ENCODE data around the gene RAB40A. TPM values are rescaled to one million over a fixed set of nuclear protein-coding genes. Genes with fewer than 3 reads are reported as not detected.

The RAB40A gene
- 0.25 TPM for total RNA-seq

- DNase-seq (ENCODE audit: low spot score) = no peak
- ATAC-seq = no peak
These were observed at the start of gene RAB40A for GRCh38 chrX:103519389-103519788. RAB40A (minus strand) TSS chrX:103519489; CDS start chrX:103500756, 18,733 bp downstream.

- no peak for ATAC-seq
These were observed 46.5 kb upstream of the RAB40A start for GRCh38 chrX:103565752-103566151.

GRCh38 chrX:103565197-103565596, 45.9 kb upstream of the RAB40A start:
- no peak for DNase-seq (ENCODE audit: low spot score)

More at GRCh38 chrX:103565752-103566151, 46.5 kb upstream of the RAB40A start:
- no peak for DNase-seq (ENCODE audit: low spot score)

GRCh38 chrX:103562801-103563200, 43.5 kb upstream of the RAB40A start:
- ATAC-seq (no peak), DNase-seq (ENCODE audit: low spot score) (no peak)

More at GRCh38 chrX:103565197-103565596, 45.9 kb upstream of the RAB40A start:
- ATAC-seq = no peak

- ATAC-seq (no peak), DNase-seq (ENCODE audit: low spot score) (no peak)
These were observed 41.0 kb upstream of the RAB40A start for GRCh38 chrX:103560256-103560655.

GRCh38 chrX:103556963-103557612, 37.8 kb upstream of the RAB40A start:
- DNase-seq (ENCODE audit: low spot score) (no peak), ATAC-seq (no peak)

GRCh38 chrX:103554687-103555424, 35.6 kb upstream of the RAB40A start:
- ATAC-seq (no peak), DNase-seq (ENCODE audit: low spot score) (peak; percentile 43)

GRCh38 chrX:103552236-103552635, 32.9 kb upstream of the RAB40A start:
- ATAC-seq (peak; percentile 65), DNase-seq (ENCODE audit: low spot score) (no peak)

- no peak for DNase-seq (ENCODE audit: low spot score)
- ATAC-seq = peak; percentile 75
These were observed 31.2 kb upstream of the RAB40A start for GRCh38 chrX:103550415-103551051.

- ATAC-seq (no peak), DNase-seq (ENCODE audit: low spot score) (no peak)
These were observed 30.6 kb upstream of the RAB40A start for GRCh38 chrX:103549916-103550315.

GRCh38 chrX:103540145-103540544, 20.9 kb upstream of the RAB40A start:
- DNase-seq (ENCODE audit: low spot score) (no peak), ATAC-seq (no peak)

- DNase-seq (ENCODE audit: low spot score) (no peak), ATAC-seq (no peak)
These were observed 20.4 kb upstream of the RAB40A start for GRCh38 chrX:103539695-103540094.

GRCh38 chrX:103538728-103539127, 19.4 kb upstream of the RAB40A start:
- no peak for DNase-seq (ENCODE audit: low spot score)
- ATAC-seq = no peak

- ATAC-seq = no peak
- no peak for DNase-seq (ENCODE audit: low spot score)
These were observed 18.6 kb upstream of the RAB40A start for GRCh38 chrX:103537871-103538387.

- DNase-seq (ENCODE audit: low spot score) (no peak), ATAC-seq (no peak)
These were observed 17.4 kb upstream of the RAB40A start for GRCh38 chrX:103536732-103537131.

- no peak for ATAC-seq
- DNase-seq (ENCODE audit: low spot score) = no peak
These were observed 16.8 kb upstream of the RAB40A start for GRCh38 chrX:103536071-103536470.

- no peak for DNase-seq (ENCODE audit: low spot score)
These were observed 15.9 kb upstream of the RAB40A start for GRCh38 chrX:103535206-103535605.

GRCh38 chrX:103533511-103534216, 14.4 kb upstream of the RAB40A start:
- ATAC-seq (peak; percentile 98), DNase-seq (ENCODE audit: low spot score) (peak; percentile 69)

More at GRCh38 chrX:103535206-103535605, 15.9 kb upstream of the RAB40A start:
- ATAC-seq = no peak

GRCh38 chrX:103531002-103531401, 11.7 kb upstream of the RAB40A start:
- ATAC-seq (no peak), DNase-seq (ENCODE audit: low spot score) (no peak)

GRCh38 chrX:103530545-103530944, 11.3 kb upstream of the RAB40A start:
- ATAC-seq = no peak
- no peak for DNase-seq (ENCODE audit: low spot score)

- no peak for ATAC-seq
- no peak for DNase-seq (ENCODE audit: low spot score)
These were observed 10.3 kb upstream of the RAB40A start for GRCh38 chrX:103529550-103529949.

Measured in left lobe of liver (tissue), 2 donors.